OCI-LY7 (cell line): Measurements from ENCODE around the gene GBF1. TPM values are rescaled to one million over a fixed set of nuclear protein-coding genes. Genes with fewer than 3 reads are reported as not detected.
A peak's percentile ranks its signal among the peaks of the same experiment; 100 is the strongest.

Source experiments
- BruUV-seq: library from RNA; stranded (reverse); fragments of 400-500 nt; replicated peaks from 2 replicates; lab custom pipeline; 2021; lab: Mats Ljungman, UMichigan
- CTCF ChIA-PET: fragments of 300-600 bp; sonication (Branson Sonifier 250); formaldehyde crosslinking; loops from one replicate; lab custom pipeline; 2022; ENCODE audit warnings: antibody characterized with exemption; ENCODE audit not compliant: unreplicated experiment; lab: Charles Lee
- POLR2A ChIA-PET: fragments of 300-600 bp; sonication (Branson Sonifier 250); formaldehyde crosslinking; loops from one replicate; lab custom pipeline; 2022; ENCODE audit warnings: antibody characterized with exemption; lab: Charles Lee
- DNase-seq: peaks from one replicate; pipeline ENCODE4 v3.0.0-alpha.2; 2015; ENCODE audit warnings: low spot score
- H2AFZ ChIP-seq: fragments of 200-600 bp; sonication (generic), shearing (Covaris generic); 2 replicates; pipeline ENCODE4 v1.6.1; 2014; ENCODE audit warnings: mild to moderate bottlenecking, antibody characterized with exemption, low read length, moderate library complexity
- H3K27ac ChIP-seq: fragments of 200-600 bp; sonication (generic); 2 replicates; pipeline ENCODE4 v1.5.1; 2014; ENCODE audit warnings: mixed run types, low read depth, mild to moderate bottlenecking, moderate library complexity, low read length, inconsistent platforms; ENCODE audit not compliant: poor library complexity, severe bottlenecking
- H3K36me3 ChIP-seq: fragments of 200-600 bp; sonication (generic); 2 replicates; pipeline ENCODE4 v1.6.1; 2014; ENCODE audit warnings: mild to moderate bottlenecking, antibody characterized with exemption, low read length, moderate library complexity, mixed read lengths; ENCODE audit not compliant: insufficient read depth
- H3K4me1 ChIP-seq: fragments of 200-600 bp; sonication (generic); 2 replicates; pipeline ENCODE4 v1.5.1; 2014; ENCODE audit warnings: mild to moderate bottlenecking, low read length; ENCODE audit not compliant: insufficient read depth, poor library complexity, severe bottlenecking
- H3K4me2 ChIP-seq: fragments of 200-600 bp; sonication (generic); 2 replicates; pipeline ENCODE4 v1.6.1; 2014; ENCODE audit warnings: mild to moderate bottlenecking, low read length
- H3K4me3 ChIP-seq: fragments of 200-600 bp; sonication (generic); 2 replicates; pipeline ENCODE4 v1.5.1; 2014; ENCODE audit warnings: mild to moderate bottlenecking, low read depth, low read length; ENCODE audit not compliant: poor library complexity, severe bottlenecking
- H3K79me2 ChIP-seq: fragments of 200-600 bp; sonication (generic); 2 replicates; pipeline ENCODE4 v1.6.1; 2016; ENCODE audit warnings: low read depth, mild to moderate bottlenecking, low read length, moderate library complexity, mixed read lengths; ENCODE audit not compliant: insufficient read depth
- H3K9me2 ChIP-seq: fragments of 200-600 bp; sonication (generic); 2 replicates; pipeline ENCODE4 v1.6.1; 2016; ENCODE audit warnings: mild to moderate bottlenecking, low read length, mixed read lengths; ENCODE audit not compliant: insufficient read depth
- H3K9me3 ChIP-seq: fragments of 200-600 bp; sonication (generic); 2 replicates; pipeline ENCODE4 v1.6.1; 2014; ENCODE audit warnings: mild to moderate bottlenecking, mixed run types, low read length, mixed read lengths
- H4K20me1 ChIP-seq: fragments of 200-600 bp; sonication (generic); 2 replicates; pipeline ENCODE4 v1.6.1; 2014; ENCODE audit warnings: mild to moderate bottlenecking, antibody characterized with exemption, low read length, moderate library complexity, mixed read lengths; ENCODE audit not compliant: insufficient read depth
- CTCF ChIP-seq: fragments of 200-600 bp; sonication (generic); conservative IDR thresholded peaks from 2 replicates; pipeline ENCODE4 v1.5.1; 2014; ENCODE audit warnings: mild to moderate bottlenecking, antibody characterized with exemption, low read length, moderate library complexity, mixed read lengths
- EZH2phosphoT487 ChIP-seq: fragments of 200-600 bp; sonication (generic); IDR thresholded peaks from 2 replicates; pipeline ENCODE4 v1.6.1; 2018; ENCODE audit warnings: low read depth, borderline replicate concordance, mild to moderate bottlenecking, mixed run types, antibody characterized with exemption, low read length, moderate library complexity, mixed read lengths
- intact Hi-C: fragments of 100-400 bp; cut with micrococcal nuclease; formaldehyde crosslinking; loops from one replicate; pipeline ENCODE4 v1.10.0; 2022; ENCODE audit not compliant: unreplicated experiment
- total RNA-seq, 2 experiments: library from RNA; depleted of rRNA in 1 of 2; stranded (reverse); fragments of >200 nt in 1 of 2; shearing (Covaris generic) in 1 of 2; gene quantifications; 2 replicates each; pipeline ENCODE4 v1.2.3, GENCODE V29; 2014 to 2022

GBF1 gene
- total RNA-seq, 2 experiments from 2014 or later = 17.8 to 33.4 TPM

DNA sequence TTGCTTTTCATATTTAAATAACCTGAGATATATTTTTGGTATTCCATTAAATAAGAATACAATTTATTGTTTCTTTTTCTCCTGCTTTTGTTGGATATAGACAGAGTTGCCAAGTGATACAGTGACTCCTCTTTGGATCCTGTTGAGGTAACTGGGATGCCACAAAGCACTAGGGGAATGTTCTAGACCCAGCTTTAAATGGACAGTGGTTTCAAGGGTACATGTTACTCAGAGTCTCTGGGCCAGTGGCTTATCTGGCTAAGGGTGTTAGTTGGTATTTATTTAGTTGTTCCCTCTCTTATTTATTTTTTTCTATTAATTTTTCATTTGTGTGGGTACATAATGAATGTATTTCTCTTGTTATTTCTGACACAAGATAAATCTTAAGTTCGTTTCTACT, 9.1 kb downstream of the GBF1 start:
- POLR2A ChIA-PET = no interaction called here
- intact Hi-C loops = no loop called here
- TF ChIP-seq CTCF = no peak
- no peak for TF ChIP-seq EZH2phosphoT487
- BruUV-seq = no TSS peak
- DNase-seq = no peak
- no peaks in the 10 kb centered on the region for H4K20me1 ChIP-seq
- H3K9me3 ChIP-seq = no peaks in the 10 kb centered on the region
- H3K79me2 ChIP-seq = peaks cover 63% of the 10 kb centered on the region; the same call in 1 of the 2 replicates
- no peak overlapping the region for H3K27ac ChIP-seq
- H3K4me3 ChIP-seq = no peak overlapping the region
- H2AFZ ChIP-seq = no peak overlapping the region
- CTCF ChIA-PET = no interaction called here
- H3K4me2 ChIP-seq = no peak overlapping the region
- H3K4me1 ChIP-seq = no peaks in the 10 kb centered on the region
- H3K9me2 ChIP-seq = no peaks in the 10 kb centered on the region
- H3K36me3 ChIP-seq = peaks cover 42% of the 10 kb centered on the region

DNA sequence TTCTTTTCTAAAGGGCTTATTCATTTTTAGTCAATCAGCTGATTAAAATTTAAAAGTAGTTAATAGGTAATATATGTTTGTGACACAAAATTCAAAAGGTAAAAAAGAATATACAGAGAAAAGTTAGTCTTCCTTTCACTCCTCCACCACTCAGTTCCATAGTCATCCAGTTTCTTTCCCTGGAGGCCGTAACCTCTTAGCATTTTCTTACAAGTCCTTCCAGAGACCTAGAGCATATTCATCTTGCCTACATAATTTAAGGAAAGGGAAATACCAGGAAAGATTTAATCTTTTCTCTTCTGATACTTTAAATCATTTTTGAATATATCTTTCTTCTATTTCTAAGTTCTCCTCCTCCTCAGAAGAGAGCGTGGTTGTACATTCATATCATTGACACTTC, 10.1 kb downstream of the GBF1 start:
- Histone ChIP-seq H3K4me2 (no peak overlapping the region), H3K27ac (no peak overlapping the region), H3K36me3 (peaks cover 44% of the 10 kb centered on the region), H3K79me2 (peaks cover 53% of the 10 kb centered on the region; the same call in 1 of the 2 replicates), H3K9me2 (no peaks in the 10 kb centered on the region), H3K9me3 (no peaks in the 10 kb centered on the region), H3K4me3 (no peak overlapping the region), H4K20me1 (no peaks in the 10 kb centered on the region), H2AFZ (no peak overlapping the region), H3K4me1 (no peaks in the 10 kb centered on the region)
- BruUV-seq = no TSS peak
- intact Hi-C loops = no loop called here
- no peak for DNase-seq
- TF ChIP-seq EZH2phosphoT487 = no peak
- TF ChIP-seq CTCF = no peak
- CTCF ChIA-PET = no interaction called here
- POLR2A ChIA-PET = no interaction called here

GRCh38 chr10:102261196-102261595, 15.9 kb downstream of the GBF1 start:
- DNase-seq = no peak
- no peak for TF ChIP-seq CTCF
- no peak for TF ChIP-seq EZH2phosphoT487
- Histone ChIP-seq H3K9me3 (no peaks in the 10 kb centered on the region), H3K9me2 (no peaks in the 10 kb centered on the region), H3K4me3 (no peak overlapping the region), H3K36me3 (peaks cover 68% of the 10 kb centered on the region), H4K20me1 (no peaks in the 10 kb centered on the region), H3K4me1 (no peaks in the 10 kb centered on the region), H3K27ac (no peak overlapping the region), H2AFZ (no peak overlapping the region), H3K4me2 (no peak overlapping the region), H3K79me2 (peaks cover 17% of the 10 kb centered on the region; the same call in 1 of the 2 replicates)
- CTCF ChIA-PET = no interaction called here
- POLR2A ChIA-PET = interaction anchor here (0.6 kb wide), 1 partner anchor 11 kb away, joined by 3 read pairs; no protein-coding TSS in a partner anchor
- intact Hi-C loops = no loop called here
- BruUV-seq = TSS peak; percentile 29
